HTR-8/SVneo (cell line): ENCODE data around the gene SOX9.
A peak's percentile ranks its signal among the peaks of the same experiment; 100 is the strongest.

Source experiments
- DNase-seq: peaks from one replicate; pipeline ENCODE4 v3.0.0; 2011; ENCODE audit warnings: low spot score, mixed read lengths; ENCODE audit not compliant: insufficient read length
- FAIRE-seq: peaks from 2 replicates; lab custom pipeline; 2011; peaks lifted over from hg19 to GRCh38; lab: Jason Lieb, UNC

Gene SOX9

GRCh38 chr17:72120642-72121163 is at the start of gene SOX9:
Gene SOX9 (plus strand): TSS chr17:72121020. CDS start chr17:72121392, 372 bp downstream.
- peak; percentile 85 for FAIRE-seq
- peak; percentile 98 for DNase-seq

GRCh38 chr17:72071330-72071729 is 49.5 kb upstream of the SOX9 start:
- FAIRE-seq (no peak), DNase-seq (no peak)

DNA sequence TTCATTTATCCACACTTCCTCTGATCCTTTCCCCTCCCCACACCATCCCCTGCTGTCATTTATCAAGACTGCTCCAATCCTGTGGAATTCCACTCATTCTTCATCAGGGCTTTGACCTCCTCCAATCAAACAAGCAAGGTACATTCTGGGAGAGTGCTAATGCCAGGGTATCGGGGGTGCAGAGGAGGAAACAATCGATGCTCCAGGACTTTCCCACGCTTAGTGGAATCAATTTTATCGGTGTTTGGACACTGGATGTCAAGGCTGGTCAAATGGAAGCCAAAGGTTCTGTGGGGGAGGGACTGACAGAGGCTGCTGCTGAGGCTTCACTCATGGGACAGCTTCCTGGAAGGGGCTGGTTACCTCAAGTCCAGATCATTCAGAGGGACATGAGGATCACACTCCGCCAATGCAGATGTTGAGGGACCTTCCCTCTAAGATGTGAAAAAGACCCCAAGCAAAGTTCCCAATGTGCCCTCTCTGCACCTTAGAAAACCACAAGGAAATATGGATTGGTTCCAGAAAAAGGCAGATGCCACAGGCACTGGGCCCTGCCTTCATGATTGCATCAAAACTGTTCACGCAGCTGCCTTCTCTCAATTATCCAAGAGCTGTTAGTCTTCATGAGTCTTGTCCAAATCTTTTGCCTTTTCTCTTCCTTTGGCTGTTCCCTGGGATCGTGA is 44.7 kb upstream of the SOX9 start:
- no peak for FAIRE-seq
- DNase-seq, result no peak

GRCh38 chr17:72076678-72077030 is 44.2 kb upstream of the SOX9 start:
- DNase-seq (no peak), FAIRE-seq (no peak)

- FAIRE-seq (no peak), DNase-seq (no peak)
Observed at GRCh38 chr17:72077326-72077960, 43.4 kb upstream of the SOX9 start.

DNA sequence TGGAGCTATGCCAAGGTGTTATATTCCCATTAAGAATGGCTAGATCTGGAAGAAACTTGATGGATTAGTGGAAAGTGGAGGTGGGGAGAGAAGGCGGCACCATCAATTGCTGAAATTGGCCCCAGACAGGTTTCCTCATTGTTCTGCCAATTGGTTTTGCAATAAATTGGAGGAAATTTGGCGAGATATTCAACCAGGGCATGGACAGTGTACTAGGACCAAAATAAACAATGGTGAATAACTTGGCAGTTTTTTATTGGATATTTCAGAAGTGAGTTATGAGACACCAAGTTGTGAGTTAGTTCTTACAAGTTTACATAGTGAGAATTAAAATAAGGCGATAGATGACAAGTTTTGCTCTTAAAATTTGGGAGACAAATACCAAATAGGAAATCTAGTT is 41.1 kb upstream of the SOX9 start:
- DNase-seq (no peak), FAIRE-seq (peak; percentile 51)

DNA sequence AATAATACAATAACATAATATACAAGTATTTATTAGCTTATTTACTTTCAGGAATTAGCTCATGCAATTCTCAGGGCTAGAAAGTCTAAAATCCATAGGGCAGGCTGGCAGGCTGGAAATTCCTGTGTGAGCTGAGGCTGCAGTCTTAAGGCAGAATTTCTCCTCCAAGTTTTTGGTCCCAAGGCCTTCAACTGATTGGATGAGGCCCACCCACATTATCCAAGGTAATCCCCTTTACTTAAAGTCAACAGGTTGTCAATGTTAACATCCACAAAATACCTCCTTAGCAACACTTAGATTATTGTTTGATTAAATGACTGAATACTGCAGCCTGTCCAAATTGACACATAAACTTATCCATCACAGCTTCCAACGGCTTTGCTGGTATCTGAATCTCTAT is 32.9 kb upstream of the SOX9 start:
- FAIRE-seq, result no peak

GRCh38 chr17:72089453-72089987 is 31.3 kb upstream of the SOX9 start:
- FAIRE-seq (no peak), DNase-seq (no peak)

More for the DNA sequence above, 32.9 kb upstream of the SOX9 start:
- no peak for DNase-seq

DNA sequence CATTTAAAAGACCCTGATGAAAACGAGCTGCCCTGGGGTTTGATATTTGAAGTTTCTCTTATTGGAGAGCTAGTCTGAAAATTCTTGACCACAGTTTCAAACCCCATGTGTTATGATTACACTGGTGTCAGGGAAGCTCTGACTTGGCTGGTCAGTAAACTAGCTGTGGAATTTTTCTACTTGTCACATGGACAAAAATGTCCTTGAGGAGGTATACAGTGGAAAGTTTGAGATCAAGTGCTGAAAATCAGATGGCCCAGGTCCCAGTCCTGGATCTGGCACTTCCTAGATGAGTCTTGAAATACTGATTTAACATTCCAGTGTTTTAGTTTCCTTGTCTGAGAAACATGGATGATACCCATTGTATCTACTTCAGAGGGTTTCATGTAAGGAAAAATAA is 30.7 kb upstream of the SOX9 start:
- DNase-seq (no peak), FAIRE-seq (no peak)

- FAIRE-seq (no peak), DNase-seq (no peak)
Observed at GRCh38 chr17:72092710-72093322, 28.0 kb upstream of the SOX9 start.

DNA sequence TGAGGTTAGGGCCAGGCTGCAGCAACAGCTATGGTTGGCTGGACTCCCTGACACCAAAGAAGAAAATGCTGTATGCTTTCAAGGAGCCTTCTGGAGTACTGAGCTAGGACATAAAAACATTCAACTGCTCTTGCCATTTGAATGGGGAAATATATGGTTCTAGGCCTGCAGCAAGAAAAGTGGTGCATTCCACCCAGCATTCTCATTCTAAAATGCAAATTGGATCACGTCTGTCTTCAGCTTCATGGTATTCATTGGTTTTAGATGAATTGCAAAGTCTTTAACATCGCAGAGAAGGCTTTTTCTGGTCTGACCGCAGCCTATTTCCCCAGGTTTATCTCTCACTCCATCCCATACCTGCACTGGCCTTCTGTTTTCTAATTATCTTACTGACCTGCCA is 27.1 kb upstream of the SOX9 start:
- no peak for DNase-seq
- FAIRE-seq, result no peak

GRCh38 chr17:72095316-72095715 is 25.5 kb upstream of the SOX9 start:
- FAIRE-seq (no peak), DNase-seq (no peak)

- FAIRE-seq (no peak), DNase-seq (no peak)
Observed at GRCh38 chr17:72097144-72097543, 23.7 kb upstream of the SOX9 start.

DNA sequence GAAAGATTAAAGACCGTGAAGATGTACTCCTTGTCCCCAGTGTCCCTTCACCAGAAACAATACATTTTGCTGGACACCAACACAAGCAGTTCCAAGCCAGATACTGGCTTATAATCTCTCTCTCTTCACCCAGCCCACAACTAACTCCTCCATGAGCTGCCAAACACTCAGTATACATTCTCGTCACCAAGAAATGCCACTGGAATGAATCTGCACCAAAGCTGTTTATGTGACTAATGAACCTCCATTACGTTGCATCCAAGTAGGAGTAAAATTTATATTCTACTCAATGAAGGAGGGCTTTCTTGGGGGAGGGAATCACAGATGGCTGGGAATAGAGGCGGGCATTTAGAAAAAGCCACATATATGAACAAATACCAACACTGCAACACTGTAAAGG is 20.9 kb upstream of the SOX9 start:
- FAIRE-seq (no peak), DNase-seq (no peak)

DNA sequence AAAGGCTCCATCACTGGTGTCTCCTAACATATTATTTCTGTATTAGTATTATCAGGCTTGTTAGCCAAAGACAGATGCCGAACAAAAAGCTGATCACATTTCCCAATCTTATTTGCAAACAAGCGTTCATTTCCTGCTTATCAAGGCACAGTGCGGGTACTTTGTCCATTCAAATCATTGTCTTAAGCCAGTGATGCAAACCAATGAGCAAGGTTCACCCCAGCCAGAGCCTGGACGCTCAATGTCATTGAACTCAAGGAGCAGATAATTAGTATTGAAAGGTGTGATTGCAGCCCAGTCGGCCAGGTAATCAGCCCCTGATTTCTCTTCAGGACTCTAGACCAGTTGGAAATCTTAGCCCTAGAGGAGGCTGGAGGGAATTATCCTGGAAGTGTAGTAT is 20.4 kb upstream of the SOX9 start:
- DNase-seq (no peak), FAIRE-seq (no peak)

- FAIRE-seq (no peak), DNase-seq (no peak)
Observed at GRCh38 chr17:72101526-72101925, 19.3 kb upstream of the SOX9 start.

GRCh38 chr17:72102366-72102765 is 18.5 kb upstream of the SOX9 start:
- FAIRE-seq (no peak), DNase-seq (no peak)

DNA sequence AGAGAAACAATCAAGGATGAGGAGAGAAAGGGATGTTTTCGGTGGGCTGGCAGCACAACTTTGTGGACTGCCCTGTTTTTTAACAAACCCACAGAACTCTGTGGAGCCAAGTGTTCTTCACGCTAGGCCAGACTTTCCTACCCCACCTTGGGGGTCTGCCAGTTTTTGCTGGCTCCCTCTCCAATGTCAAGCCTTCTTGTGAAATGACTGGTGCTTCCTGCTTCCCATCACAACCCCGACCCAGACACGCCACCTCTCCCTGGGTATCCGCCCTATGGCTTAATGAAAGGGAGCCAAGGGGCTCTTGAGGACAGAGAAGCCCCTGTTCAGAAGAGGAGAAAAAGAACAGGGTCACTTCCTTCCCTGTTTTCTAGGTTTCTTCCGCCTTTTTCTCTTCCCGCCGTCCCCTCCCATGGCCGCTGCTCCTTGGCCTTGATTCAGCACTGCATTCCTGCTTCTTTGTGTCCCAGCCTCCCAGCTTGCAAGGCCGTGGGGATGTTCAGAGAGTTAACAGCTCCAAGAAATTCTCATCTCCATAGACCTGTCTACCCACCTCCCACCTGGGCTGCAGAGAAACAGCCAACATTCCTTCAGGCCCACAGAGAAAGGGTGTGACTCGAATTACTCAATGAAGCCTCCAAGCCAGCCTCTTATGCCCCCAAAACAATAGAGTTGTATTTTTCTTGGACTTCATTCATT is 16.5 kb upstream of the SOX9 start:
- DNase-seq (no peak), FAIRE-seq (no peak)

GRCh38 chr17:72104863-72105234 is 16.0 kb upstream of the SOX9 start:
- no peak for FAIRE-seq
- no peak for DNase-seq

DNA sequence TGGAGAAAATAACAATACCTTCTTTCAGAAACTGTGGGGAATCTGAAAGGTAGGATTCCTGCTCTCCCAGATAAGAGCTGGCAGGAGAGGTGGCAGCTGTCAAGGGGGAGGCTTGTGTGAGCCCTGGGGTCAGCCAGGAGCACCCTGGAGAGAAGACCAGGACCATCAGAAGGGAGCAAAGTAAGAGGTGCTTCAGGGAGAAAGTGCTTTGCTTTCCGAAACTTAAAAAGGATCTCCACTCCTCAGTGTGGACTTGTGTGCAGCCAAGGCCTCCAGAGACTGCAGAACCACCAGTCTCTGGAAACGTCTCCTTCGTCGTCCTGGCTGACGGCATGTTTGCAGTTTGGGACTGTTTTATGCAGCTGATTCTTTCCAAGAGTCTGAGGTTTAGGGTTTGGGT is 13.7 kb upstream of the SOX9 start:
- no peak for FAIRE-seq
- DNase-seq, result no peak
